Measurements from ENCODE around the gene LTBP3. TPM values are rescaled to one million over a fixed set of nuclear protein-coding genes. Genes with fewer than 3 reads are reported as not detected.

Gene LTBP3
- total and polyA plus RNA-seq, 2 of the 4 experiments (the other 2 are of a cell fraction), result 6.6 to 145 TPM

- Histone ChIP-seq H3K27me3 (ENCODE audit: control insufficient read depth, insufficient read depth, low read length) (no peaks in the 10 kb centered on the region), H3K14ac (replicated peaks; ENCODE audit: low read depth, low read length) (no peak overlapping the region), H3K9me3 (ENCODE audit: control insufficient read depth, insufficient read depth, low read length) (no peaks in the 10 kb centered on the region), H2AK5ac (ENCODE audit: low read depth, low read length) (no peak overlapping the region; the same call in 1 of the 2 replicates), H3K4me2 (ENCODE audit: low read depth, low read length) (no peak overlapping the region), H4K8ac (ENCODE audit: low read depth in 2 of 2, low read length in 2 of 2) (no peak overlapping the region), H2BK5ac (ENCODE audit: low read depth, low read length, poor library complexity, severe bottlenecking) (no peak overlapping the region), H3K4me1 (ENCODE audit: control insufficient read depth, insufficient read depth, low read length) (peaks cover 4% of the 10 kb centered on the region), H3K4me3 (ENCODE audit: insufficient read depth, low read depth, low read length) (no peak overlapping the region), H2AK9ac (replicated peaks; ENCODE audit: low read depth, low read length, poor library complexity) (peak overlapping the region; percentile 67), H2BK120ac (ENCODE audit: low read depth, low read length) (no peak overlapping the region), H4K5ac (ENCODE audit: low read depth, low read length) (no peak overlapping the region), H4K91ac (ENCODE audit: insufficient read depth, low read depth, low read length) (no peak overlapping the region), H3K56ac (ENCODE audit: extremely low read depth, insufficient read depth, low read length) (no peak overlapping the region), H3K36me3 (ENCODE audit: control insufficient read depth, insufficient read depth, low read length) (peaks cover 50% of the 10 kb centered on the region), H3K4ac (ENCODE audit: low read depth, low read length) (no peak overlapping the region; the same call in 1 of the 2 replicates), H4K20me1 (ENCODE audit: insufficient read depth, low read length) (0 out of 2 replicates have a peak, but pooled peaks cover 4% of the 10 kb centered on the region), H2BK15ac (ENCODE audit: low read depth, low read length) (no peak overlapping the region), H3K9me1 (ENCODE audit: insufficient read depth, low read length) (no peaks in the 10 kb centered on the region), H3K27ac (ENCODE audit: insufficient read depth, low read length) (no peak overlapping the region), H2AFZ (replicated peaks; ENCODE audit: low read length, poor library complexity) (no peak overlapping the region), H3K23ac (ENCODE audit: low read depth, low read length) (no peak overlapping the region), H3K9ac (ENCODE audit: low read depth, low read length) (no peak overlapping the region), H3K18ac (ENCODE audit: low read depth, low read length) (no peak overlapping the region), H2BK20ac (ENCODE audit: low read depth, low read length) (no peak overlapping the region), H3K79me1 (ENCODE audit: low read depth in 1 of 2, low read length in 2 of 2) (peaks cover 0 to 22% of the 10 kb centered on the region in 2 experiments; a peak in 1 of 4 replicates)
- ChIA-PET POLR2A (ENCODE audit: unreplicated experiment) (no interaction called here), CTCF (interaction anchor here (1.4 kb wide), 1 partner anchor 10 kb away, joined by 4 read pairs; no protein-coding TSS in a partner anchor)
- no TSS peak for BruUV-seq (replicated peaks)
- 92% methylated on average over 4 of the region's 8 CpGs; no CpG with 5 or more reads in 1 of the 2 experiments for WGBS, 2 experiments (ENCODE audit: extremely low coverage in 2 of 2, insufficient read length in 1 of 2)
- dilution Hi-C loops (cut with HindIII; ENCODE audit: low sequenced_read_pairs, unreplicated experiment) (no loop called here), in situ Hi-C loops (cut with MboI; ENCODE audit: low sequenced_read_pairs) (no loop called here), intact Hi-C loops (cut with micrococcal nuclease) (no loop called here)
- DNase-seq (no peak), ATAC-seq (ENCODE audit: low read depth) (no peak)
- no peak for TF ChIP-seq RCOR1 (IDR thresholded peaks at IDR 0.05; ENCODE audit: insufficient replicate concordance, low read length)
- TF ChIP-seq MXI1 (IDR thresholded peaks at IDR 0.05; ENCODE audit: borderline replicate concordance, low read depth, low read length), result no peak
- no peak for TF ChIP-seq CTCF (conservative IDR thresholded peaks at IDR 0.05; ENCODE audit: low read depth, low read length)
- no peak for TF ChIP-seq USF2 (IDR thresholded peaks at IDR 0.05; ENCODE audit: low read depth, low read length)
- TF ChIP-seq MAZ (IDR thresholded peaks at IDR 0.05; ENCODE audit: borderline replicate concordance, low read depth, low read length), result no peak
- TF ChIP-seq MAFK (IDR thresholded peaks at IDR 0.05; ENCODE audit: low read depth, low read length), result no peak
- no peak for TF ChIP-seq NFE2L2 (IDR thresholded peaks at IDR 0.05; ENCODE audit: low read depth, low read length)
- TF ChIP-seq RAD21 (IDR thresholded peaks at IDR 0.05; ENCODE audit: low read length), result no peak
- no peak for TF ChIP-seq POLR2A (IDR thresholded peaks at IDR 0.05; ENCODE audit: low read depth, low read length)
- TF ChIP-seq SMC3 (IDR thresholded peaks at IDR 0.05; ENCODE audit: low read depth, low read length), result no peak
- no peak for TF ChIP-seq BHLHE40 (IDR thresholded peaks at IDR 0.05; ENCODE audit: low read depth, low read length)
- TF ChIP-seq CEBPB (IDR thresholded peaks at IDR 0.05; ENCODE audit: low read depth, low read length), result no peak
- no peak for TF ChIP-seq RFX5 (IDR thresholded peaks at IDR 0.05; ENCODE audit: low read depth, low read length)
- TF ChIP-seq, protein P1, sequence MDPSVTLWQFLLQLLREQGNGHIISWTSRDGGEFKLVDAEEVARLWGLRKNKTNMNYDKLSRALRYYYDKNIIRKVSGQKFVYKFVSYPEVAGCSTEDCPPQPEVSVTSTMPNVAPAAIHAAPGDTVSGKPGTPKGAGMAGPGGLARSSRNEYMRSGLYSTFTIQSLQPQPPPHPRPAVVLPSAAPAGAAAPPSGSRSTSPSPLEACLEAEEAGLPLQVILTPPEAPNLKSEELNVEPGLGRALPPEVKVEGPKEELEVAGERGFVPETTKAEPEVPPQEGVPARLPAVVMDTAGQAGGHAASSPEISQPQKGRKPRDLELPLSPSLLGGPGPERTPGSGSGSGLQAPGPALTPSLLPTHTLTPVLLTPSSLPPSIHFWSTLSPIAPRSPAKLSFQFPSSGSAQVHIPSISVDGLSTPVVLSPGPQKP (IDR thresholded peaks at IDR 0.05; ENCODE audit: borderline replicate concordance, low read depth, low read length), result no peak
- TF ChIP-seq FOS (IDR thresholded peaks at IDR 0.05; ENCODE audit: low read depth, low read length), result no peak
- TF ChIP-seq CHD1 (IDR thresholded peaks at IDR 0.05; ENCODE audit: low read depth, low read length), result no peak
Measured at GRCh38 chr11:65584106-65584505, 25.9 kb upstream of the LTBP3 start.

Measured in IMR-90 (cell line).